ENCODE results near the gene TMCO4.

DNA sequence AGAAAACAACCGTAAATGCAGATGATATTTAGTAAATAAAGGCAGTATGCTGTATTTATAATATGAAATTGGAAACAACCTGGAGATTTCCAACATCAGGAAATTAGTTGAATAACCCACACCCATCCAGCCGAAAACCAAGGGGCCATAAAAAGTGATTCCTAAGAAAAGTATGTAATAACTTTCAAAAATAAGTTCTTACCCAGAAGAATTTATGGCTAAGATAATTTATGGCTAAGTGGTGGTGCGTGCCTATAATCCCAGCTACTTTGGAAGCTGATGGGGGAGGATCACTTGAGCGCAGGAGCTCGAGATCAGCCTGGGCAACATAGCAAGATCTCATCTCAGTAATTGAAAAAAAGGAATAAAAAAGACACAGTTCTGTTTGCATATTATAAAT lies 43.2 kb downstream of the TMCO4 start:
- TF ChIP-seq POLR2A (IDR thresholded peaks at IDR 0.05; ENCODE audit: low read length) (no peak), GATA1 (IDR thresholded peaks at IDR 0.05; ENCODE audit: low read depth, low read length) (no peak)

Data from erythroblast (primary cell).